HepG2 (cell line): ENCODE measurements around the gene ITPR1. TPM values are rescaled to one million over a fixed set of nuclear protein-coding genes. Genes with fewer than 3 reads are reported as not detected.

ENCODE experiments used
- ATF4 ChIP-seq, 2 experiments: fragments of 450-650 bp in 1 of 2; sonication (generic) in 1 of 2; formaldehyde crosslinking; IDR thresholded peaks; 2 replicates each; pipeline versions ENCODE4 v1.5.0 to v1.8.0; 2020 to 2022; ENCODE audit warnings: mild to moderate bottlenecking in 1 of 2, missing genetic modification reagents in 1 of 2
- CCDC6 ChIP-seq: sonication (generic); formaldehyde crosslinking; IDR thresholded peaks from 2 replicates; pipeline ENCODE4 v1.8.1; 2022; ENCODE audit warnings: mild to moderate bottlenecking, missing genetic modification reagents, moderate library complexity
- CREM ChIP-seq, 2 experiments: sonication (generic) in 1 of 2; formaldehyde crosslinking in 1 of 2; IDR thresholded peaks; 2 replicates each; pipeline versions ENCODE4 v1.4.0 to v1.6.1; 2016 to 2020; ENCODE audit warnings: antibody characterized with exemption in 1 of 2, mild to moderate bottlenecking in 1 of 2, missing genetic modification reagents in 1 of 2
- GABPB1 ChIP-seq: IDR thresholded peaks from 2 replicates; pipeline ENCODE4 v1.6.1; 2016; ENCODE audit warnings: mild to moderate bottlenecking, missing genetic modification reagents, moderate library complexity, missing compliant biosample characterization
- GFI1 ChIP-seq: sonication (generic); formaldehyde crosslinking; IDR thresholded peaks from 2 replicates; pipeline ENCODE4 v1.5.0; 2020; ENCODE audit warnings: missing genetic modification reagents, mild to moderate bottlenecking, borderline replicate concordance
- HMGXB4 ChIP-seq, 2 experiments: sonication (generic) in 1 of 2; formaldehyde crosslinking in 1 of 2; IDR thresholded peaks; 2 replicates each; pipeline versions ENCODE4 v1.4.0 to v1.6.1; 2018 to 2020; ENCODE audit warnings: missing genetic modification reagents in 2 of 2, borderline replicate concordance in 1 of 2, low read depth in 1 of 2, mild to moderate bottlenecking in 1 of 2, missing biosample characterization in 1 of 2
- PRPF4 ChIP-seq: fragments of 200-400 bp; formaldehyde crosslinking; IDR thresholded peaks from 2 replicates; pipeline ENCODE4 v1.6.1; 2016; ENCODE audit warnings: low read length, low read depth; ENCODE audit not compliant: poor library complexity, severe bottlenecking
- RERE ChIP-seq: IDR thresholded peaks from 2 replicates; pipeline ENCODE4 v1.6.1; 2016; ENCODE audit warnings: low read depth, missing genetic modification reagents, missing compliant biosample characterization
- ZKSCAN8 ChIP-seq: IDR thresholded peaks from 2 replicates; pipeline ENCODE4 v1.6.1; 2016; ENCODE audit warnings: borderline replicate concordance, missing genetic modification reagents, missing compliant biosample characterization
- ZNF256 ChIP-seq: sonication (generic); formaldehyde crosslinking; conservative IDR thresholded peaks from 2 replicates; pipeline ENCODE4 v1.4.0; 2020; ENCODE audit warnings: missing genetic modification reagents
- ZNF276 ChIP-seq: sonication (generic); formaldehyde crosslinking; IDR thresholded peaks from 2 replicates; pipeline ENCODE4 v1.4.0; 2020; ENCODE audit warnings: mild to moderate bottlenecking, low read depth, missing genetic modification reagents
- ZNF280D ChIP-seq: sonication (generic); formaldehyde crosslinking; IDR thresholded peaks from 2 replicates; pipeline ENCODE4 v1.5.1; 2020; ENCODE audit warnings: mild to moderate bottlenecking, missing genetic modification reagents
- polyA plus RNA-seq, 8 experiments: library from polyadenylated mRNA; depleted of rRNA in 3 of 8; stranded (reverse) in 7 of 8; unstranded in 1 of 8; fragments of >200 nt; fragmentation: Illumina TruSeq in 4 of 8; extraction: Trizol in 4 of 8; gene quantifications; 2 replicates each; pipeline versions ENCODE4 v1.2.1 to v1.2.3, GENCODE V29; 2011 to 2016; ENCODE audit warnings: low read depth in 4 of 8, missing spikeins in 1 of 8, mixed read lengths in 1 of 8; ENCODE audit not compliant: insufficient read depth in 1 of 8
- total RNA-seq, 5 experiments: library from RNA; depleted of rRNA; stranded (reverse); fragments of >200 nt; fragmentation: Illumina TruSeq; extraction: Trizol; gene quantifications; 2 replicates each; pipeline ENCODE4 v1.2.3, GENCODE V29; 2016; ENCODE audit warnings: low read depth in 1 of 5

The ITPR1 gene
- total and polyA plus RNA-seq, 2 of the 13 experiments (the other 11 are each of a cell fraction or from before 2014, with no cell fraction given), result 10.0 to 11.4 TPM

- TF ChIP-seq ATF4 (CRISPR knock-in tag; IDR thresholded peaks at IDR 0.05), result 0 out of 4 replicates have a peak, but pooled peaks of 1 of the 2 experiments have one; percentile 22
- peak; percentile 87 for TF ChIP-seq RERE (CRISPR knock-in tag)
- peak; percentile 68; the same call in 1 of the 2 replicates for TF ChIP-seq CCDC6 (CRISPR knock-in tag)
- no peak for TF ChIP-seq ZNF276
- TF ChIP-seq CREM (IDR thresholded peaks at IDR 0.05), result peak; percentile 65
- TF ChIP-seq CREM (CRISPR knock-in tag; IDR thresholded peaks at IDR 0.05), result no peak
- TF ChIP-seq HMGXB4 (CRISPR knock-in tag; IDR thresholded peaks at IDR 0.05; ENCODE audit: borderline replicate concordance in 1 of 2, low read depth in 1 of 2), result 0 out of 4 replicates have a peak, but pooled peaks of 1 of the 2 experiments have one; percentile 55
- peak; percentile 75; the same call in 1 of the 2 replicates for TF ChIP-seq ZKSCAN8 (CRISPR knock-in tag)
- TF ChIP-seq GABPB1, result no peak
- no peak; the same call in 1 of the 2 replicates for TF ChIP-seq GFI1
- TF ChIP-seq ZNF280D (CRISPR knock-in tag), result no peak
- TF ChIP-seq ZNF256, result no peak
- TF ChIP-seq PRPF4, result no peak
Measured at GRCh38 chr3:4744405-4745234, 251.5 kb downstream of the ITPR1 start (continued).
